GM08714 (cell line): ENCODE results near the gene ATXN1.
"Not testable (repeated sequence)": the region's sequence is repeated elsewhere in the genome, so short reads cannot be mapped to it uniquely, and the experiment has no call there.

Source experiments
- H3K4me3 ChIP-seq: fragments of 200-500 bp; sonication (Bioruptor generic); 2 replicates; pipeline ENCODE4 v1.5.1; 2014; ENCODE audit warnings: mild to moderate bottlenecking, low read length, inconsistent platforms
- ZNF274 ChIP-seq: IDR thresholded peaks from 2 replicates; pipeline ENCODE4 v1.6.1; 2012; ENCODE audit warnings: mild to moderate bottlenecking, low read depth, low read length

ATXN1 gene

GRCh38 chr6:16470502-16471221 lies 290.6 kb downstream of the ATXN1 start:
- TF ChIP-seq ZNF274, result no peak
- H3K4me3 ChIP-seq, result peak overlapping the region; percentile 20; the same call in 1 of the 2 replicates

GRCh38 chr6:16468991-16469615 lies 292.2 kb downstream of the ATXN1 start:
- no peak for TF ChIP-seq ZNF274

GRCh38 chr6:16466800-16467553 lies 294.3 kb downstream of the ATXN1 start:
- H3K4me3 ChIP-seq, result no peak overlapping the region
- TF ChIP-seq ZNF274, result no peak

More at GRCh38 chr6:16468991-16469615, 292.2 kb downstream of the ATXN1 start:
- no peak overlapping the region for H3K4me3 ChIP-seq

- no peak overlapping the region for H3K4me3 ChIP-seq
- no peak for TF ChIP-seq ZNF274
These were observed 297.2 kb downstream of the ATXN1 start for GRCh38 chr6:16464045-16464444.

GRCh38 chr6:16463246-16463645 lies 298.0 kb downstream of the ATXN1 start:
- H3K4me3 ChIP-seq, result not testable (repeated sequence)

- H3K4me3 ChIP-seq, result no peak overlapping the region
- TF ChIP-seq ZNF274, result no peak
These were observed 299.8 kb downstream of the ATXN1 start for GRCh38 chr6:16461491-16461890.

GRCh38 chr6:16459472-16459871 lies 301.8 kb downstream of the ATXN1 start:
- not testable (repeated sequence) for H3K4me3 ChIP-seq

- no peak overlapping the region for H3K4me3 ChIP-seq
- no peak for TF ChIP-seq ZNF274
These were observed 308.9 kb downstream of the ATXN1 start for GRCh38 chr6:16452348-16452747.

- no peak for TF ChIP-seq ZNF274
- no peak overlapping the region for H3K4me3 ChIP-seq
These were observed 310.4 kb downstream of the ATXN1 start for GRCh38 chr6:16450821-16451220.

GRCh38 chr6:16450285-16450684 lies 311.0 kb downstream of the ATXN1 start:
- H3K4me3 ChIP-seq, result no peak overlapping the region
- no peak for TF ChIP-seq ZNF274

- TF ChIP-seq ZNF274, result no peak
- H3K4me3 ChIP-seq, result no peak overlapping the region; the same call in 1 of the 2 replicates
These were observed 315.0 kb downstream of the ATXN1 start for GRCh38 chr6:16446273-16446672.

GRCh38 chr6:16442031-16442430 lies 319.2 kb downstream of the ATXN1 start:
- H3K4me3 ChIP-seq, result no peak overlapping the region
- TF ChIP-seq ZNF274, result no peak

GRCh38 chr6:16441262-16441661 lies 320.0 kb downstream of the ATXN1 start:
- H3K4me3 ChIP-seq, result no peak overlapping the region
- TF ChIP-seq ZNF274, result no peak

GRCh38 chr6:16440636-16441212 lies 320.5 kb downstream of the ATXN1 start:
- no peak overlapping the region for H3K4me3 ChIP-seq
- TF ChIP-seq ZNF274, result no peak

- no peak overlapping the region for H3K4me3 ChIP-seq
- TF ChIP-seq ZNF274, result no peak
These were observed 322.3 kb downstream of the ATXN1 start for GRCh38 chr6:16438718-16439591.
